HepG2 (cell line): ENCODE results near the gene CHMP4B. TPM values are rescaled to one million over a fixed set of nuclear protein-coding genes. Genes with fewer than 3 reads are reported as not detected.
A peak's percentile ranks its signal among the peaks of the same experiment; 100 is the strongest.

Experiments
- EZH2 ChIP-seq: conservative IDR thresholded peaks from 2 replicates; pipeline ENCODE4 v1.6.1; 2012; ENCODE audit warnings: mild to moderate bottlenecking, low read depth, low read length, moderate library complexity
- KLF15 ChIP-seq: sonication (generic); formaldehyde crosslinking; IDR thresholded peaks from 2 replicates; pipeline ENCODE4 v1.8.1; 2023; ENCODE audit warnings: borderline replicate concordance, mild to moderate bottlenecking, inconsistent platforms, missing genetic modification reagents, mixed read lengths
- MXI1 ChIP-seq: IDR thresholded peaks from 3 replicates; pipeline ENCODE4 v1.6.1; 2012; ENCODE audit warnings: low read depth, low read length, inconsistent platforms, borderline replicate concordance
- ZBTB38 ChIP-seq: sonication (generic); formaldehyde crosslinking; IDR thresholded peaks from 2 replicates; pipeline ENCODE4 v1.5.1; 2020; ENCODE audit warnings: mild to moderate bottlenecking, missing genetic modification reagents
- ZNF317 ChIP-seq: sonication (generic); formaldehyde crosslinking; IDR thresholded peaks from 2 replicates; pipeline ENCODE4 v1.5.0; 2020; ENCODE audit warnings: mild to moderate bottlenecking, missing genetic modification reagents
- ZNF318 ChIP-seq: sonication (generic); formaldehyde crosslinking; IDR thresholded peaks from 2 replicates; pipeline ENCODE4 v1.4.0; 2020; ENCODE audit warnings: mild to moderate bottlenecking, missing genetic modification reagents
- ZNF816 ChIP-seq: sonication (generic); formaldehyde crosslinking; IDR thresholded peaks from 2 replicates; pipeline ENCODE4 v1.8.0; 2022; ENCODE audit warnings: missing genetic modification reagents, mild to moderate bottlenecking, borderline replicate concordance
- ZSCAN9 ChIP-seq: IDR thresholded peaks from 2 replicates; pipeline ENCODE4 v1.6.1; 2016; ENCODE audit warnings: borderline replicate concordance
- polyA plus RNA-seq, 8 experiments: library from polyadenylated mRNA; depleted of rRNA in 3 of 8; stranded (reverse) in 7 of 8; unstranded in 1 of 8; fragments of >200 nt; fragmentation: Illumina TruSeq in 4 of 8; extraction: Trizol in 4 of 8; gene quantifications; 2 replicates each; pipeline versions ENCODE4 v1.2.1 to v1.2.3, GENCODE V29; 2011 to 2016; ENCODE audit warnings: low read depth in 4 of 8, missing spikeins in 1 of 8, mixed read lengths in 1 of 8; ENCODE audit not compliant: insufficient read depth in 1 of 8
- total RNA-seq, 5 experiments: library from RNA; depleted of rRNA; stranded (reverse); fragments of >200 nt; fragmentation: Illumina TruSeq; extraction: Trizol; gene quantifications; 2 replicates each; pipeline ENCODE4 v1.2.3, GENCODE V29; 2016; ENCODE audit warnings: low read depth in 1 of 5

CHMP4B gene
- total and polyA plus RNA-seq, 2 of the 13 experiments (the other 11 are each of a cell fraction or from before 2014, with no cell fraction given) = 40.1 to 45.6 TPM

GRCh38 chr20:33848391-33848790 lies 37.2 kb downstream of the CHMP4B start (continued):
- TF ChIP-seq ZBTB38 (CRISPR knock-in tag) = peak; percentile 36; the same call in 1 of the 2 replicates
- 0 out of 2 replicates have a peak, but pooled peaks have one; percentile 58 for TF ChIP-seq ZNF318 (CRISPR knock-in tag)
- TF ChIP-seq KLF15 (CRISPR knock-in tag) = no peak
- no peak for TF ChIP-seq EZH2
- no peak for TF ChIP-seq ZNF317
- no peak for TF ChIP-seq ZSCAN9
- no peak for TF ChIP-seq ZNF816
- TF ChIP-seq MXI1 = no peak
